Measurements from ENCODE around the gene SHQ1.

GRCh38 chr3:72892081-72892775 lies 44.0 kb upstream of the SHQ1 start:
- TF ChIP-seq USF2 (IDR thresholded peaks at IDR 0.05; ENCODE audit: low read depth, low read length) (no peak), CTCF (conservative IDR thresholded peaks at IDR 0.05; ENCODE audit: low read depth, low read length) (no peak), RAD21 (IDR thresholded peaks at IDR 0.05; ENCODE audit: low read length) (no peak), MAFK (IDR thresholded peaks at IDR 0.05; ENCODE audit: low read depth, low read length) (peak; percentile 67), MXI1 (IDR thresholded peaks at IDR 0.05; ENCODE audit: borderline replicate concordance, low read depth, low read length) (no peak), POLR2A (IDR thresholded peaks at IDR 0.05; ENCODE audit: low read depth, low read length) (no peak), CHD1 (IDR thresholded peaks at IDR 0.05; ENCODE audit: low read depth, low read length) (no peak), RFX5 (IDR thresholded peaks at IDR 0.05; ENCODE audit: low read depth, low read length) (no peak), BHLHE40 (IDR thresholded peaks at IDR 0.05; ENCODE audit: low read depth, low read length) (no peak), RCOR1 (IDR thresholded peaks at IDR 0.05; ENCODE audit: insufficient replicate concordance, low read length) (no peak), CEBPB (IDR thresholded peaks at IDR 0.05; ENCODE audit: low read depth, low read length) (peak; percentile 97), MAZ (IDR thresholded peaks at IDR 0.05; ENCODE audit: borderline replicate concordance, low read depth, low read length) (no peak)
